ENCODE data around the gene EVI2A.
"Not testable (repeated sequence)": the region's sequence is repeated elsewhere in the genome, so short reads cannot be mapped to it uniquely, and the experiment has no call there.

The EVI2A gene

DNA sequence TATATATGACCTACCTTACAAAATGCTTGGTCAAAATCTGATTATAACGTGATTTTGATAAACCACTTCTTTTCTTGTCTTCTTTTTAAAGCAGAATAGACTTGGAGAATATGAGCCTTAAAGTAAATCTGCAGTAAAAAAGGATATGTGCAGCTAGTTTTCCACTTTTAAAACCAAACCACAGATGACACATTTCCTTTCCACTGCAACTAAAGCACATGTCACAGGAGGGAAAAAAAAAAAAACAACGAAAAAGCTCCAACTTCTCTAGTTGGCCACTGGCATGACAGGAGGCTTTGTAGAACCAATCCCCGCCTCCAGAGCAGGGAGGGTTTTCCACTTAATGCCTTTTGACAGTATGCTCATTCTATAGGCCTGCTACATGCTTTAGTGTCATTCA is at the start of gene EVI2A:
Gene EVI2A (minus strand): TSS at position 142 of the 400 bp plus-strand sequence. CDS start 2,609 bp downstream, outside the sequence.
- H3K36me3 Mint-ChIP-seq, result peaks cover 16% of the 10 kb centered on the region
- H3K27me3 Mint-ChIP-seq, result no peaks in the 10 kb centered on the region
- H3K27ac Mint-ChIP-seq, result peak within 1 kb of the TSS; percentile 97
- H3K4me3 Mint-ChIP-seq, result peak within 1 kb of the TSS; percentile 89
- H3K9me3 Mint-ChIP-seq (ENCODE audit: low read depth), result no peaks in the 10 kb centered on the region
- peaks cover 38% of the 10 kb centered on the region for H3K4me1 Mint-ChIP-seq (ENCODE audit: low read depth)

GRCh38 chr17:31369266-31369665 is 47.8 kb upstream of the EVI2A start:
- H3K27ac Mint-ChIP-seq, result peak overlapping the region; percentile 47
- H3K4me1 Mint-ChIP-seq (ENCODE audit: low read depth), result peaks cover 20% of the 10 kb centered on the region
- H3K27me3 Mint-ChIP-seq, result no peaks in the 10 kb centered on the region
- no peaks in the 10 kb centered on the region for H3K9me3 Mint-ChIP-seq (ENCODE audit: low read depth)
- no peak overlapping the region for H3K4me3 Mint-ChIP-seq
- H3K36me3 Mint-ChIP-seq, result peaks cover 10% of the 10 kb centered on the region

- H3K4me1 Mint-ChIP-seq (ENCODE audit: low read depth), result peaks cover 4% of the 10 kb centered on the region
- H3K27ac Mint-ChIP-seq, result no peak overlapping the region
- no peaks in the 10 kb centered on the region for H3K27me3 Mint-ChIP-seq
- no peak overlapping the region for H3K4me3 Mint-ChIP-seq
- no peaks in the 10 kb centered on the region for H3K9me3 Mint-ChIP-seq (ENCODE audit: low read depth)
- peaks cover 13% of the 10 kb centered on the region for H3K36me3 Mint-ChIP-seq
These were observed 44.7 kb upstream of the EVI2A start for GRCh38 chr17:31366088-31366487.

GRCh38 chr17:31364012-31364411 is 42.6 kb upstream of the EVI2A start:
- Mint-ChIP-seq H3K27me3 (no peaks in the 10 kb centered on the region), H3K36me3 (peaks cover 19% of the 10 kb centered on the region), H3K4me3 (no peak overlapping the region), H3K4me1 (ENCODE audit: low read depth) (no peaks in the 10 kb centered on the region), H3K9me3 (ENCODE audit: low read depth) (no peaks in the 10 kb centered on the region), H3K27ac (no peak overlapping the region)

DNA sequence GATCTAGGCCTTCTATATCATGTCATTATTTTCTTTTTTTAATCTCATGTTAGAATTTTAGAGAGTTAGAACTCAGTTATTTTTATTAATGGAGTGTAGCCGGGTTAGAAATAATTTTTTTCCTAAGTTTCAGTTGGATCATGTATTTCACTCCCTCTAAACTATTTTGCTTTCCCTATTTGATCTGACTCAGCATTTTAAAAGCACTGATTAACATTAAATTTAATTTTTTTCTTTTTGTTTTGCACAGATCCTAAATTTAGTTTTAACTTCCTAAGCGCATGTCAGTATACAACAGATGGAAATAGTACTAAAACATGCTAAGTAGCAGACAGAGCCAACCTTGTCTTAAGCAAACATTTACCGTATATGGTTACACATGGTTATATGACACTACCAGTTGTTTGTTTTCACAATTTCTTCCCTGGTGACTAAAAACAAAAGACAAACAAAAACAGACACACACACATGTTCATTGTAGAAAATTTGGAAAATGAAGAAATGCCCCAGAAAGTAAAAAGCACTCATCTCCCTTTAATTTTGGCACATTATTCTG is 36.5 kb upstream of the EVI2A start:
- Mint-ChIP-seq H3K4me3 (no peak overlapping the region), H3K27ac (no peak overlapping the region), H3K9me3 (ENCODE audit: low read depth) (no peaks in the 10 kb centered on the region), H3K36me3 (peaks cover 27% of the 10 kb centered on the region), H3K4me1 (ENCODE audit: low read depth) (no peaks in the 10 kb centered on the region), H3K27me3 (no peaks in the 10 kb centered on the region)

DNA sequence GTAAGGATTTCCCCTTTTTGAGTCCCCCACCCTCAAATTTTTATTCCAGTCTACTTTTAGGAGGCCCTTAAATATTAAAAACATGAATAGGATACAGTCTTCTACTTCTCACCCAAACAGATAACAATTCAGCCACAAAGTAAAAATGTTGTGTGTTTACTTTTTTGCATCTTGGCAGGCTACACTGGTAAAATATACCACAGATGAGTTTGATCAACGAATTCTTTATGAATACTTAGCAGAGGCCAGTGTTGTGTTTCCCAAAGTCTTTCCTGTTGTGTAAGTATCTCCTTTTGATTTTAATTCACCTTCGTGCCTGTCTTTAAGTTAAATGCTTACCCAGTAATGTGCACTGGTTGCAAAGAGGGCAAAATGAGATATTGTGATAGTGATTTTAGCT is 35.7 kb upstream of the EVI2A start:
- Mint-ChIP-seq H3K36me3 (peaks cover 27% of the 10 kb centered on the region), H3K9me3 (ENCODE audit: low read depth) (no peaks in the 10 kb centered on the region), H3K4me3 (no peak overlapping the region), H3K4me1 (ENCODE audit: low read depth) (no peaks in the 10 kb centered on the region), H3K27me3 (no peaks in the 10 kb centered on the region), H3K27ac (no peak overlapping the region)

DNA sequence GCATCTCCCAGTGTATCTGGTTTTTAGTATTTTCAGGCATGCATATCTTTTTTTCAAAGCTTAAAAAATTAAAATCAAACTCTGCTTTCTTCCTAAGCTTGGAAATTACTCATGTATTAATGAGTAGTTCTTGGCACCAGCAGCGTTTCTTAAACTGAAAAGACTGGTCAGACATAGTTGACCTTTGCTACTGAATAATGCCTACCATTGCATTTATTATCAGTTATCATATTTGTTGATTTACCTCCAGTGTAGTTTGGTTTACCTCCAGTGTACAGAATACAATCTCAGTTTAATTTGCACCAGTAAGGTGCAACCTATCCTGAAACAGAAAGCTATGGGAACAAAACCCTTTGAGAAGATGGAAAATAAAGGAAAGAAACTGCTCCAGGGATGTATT is 34.5 kb upstream of the EVI2A start:
- Mint-ChIP-seq H3K36me3 (peaks cover 21% of the 10 kb centered on the region), H3K4me1 (ENCODE audit: low read depth) (no peaks in the 10 kb centered on the region), H3K27ac (no peak overlapping the region), H3K27me3 (no peaks in the 10 kb centered on the region), H3K9me3 (ENCODE audit: low read depth) (no peaks in the 10 kb centered on the region), H3K4me3 (no peak overlapping the region)

DNA sequence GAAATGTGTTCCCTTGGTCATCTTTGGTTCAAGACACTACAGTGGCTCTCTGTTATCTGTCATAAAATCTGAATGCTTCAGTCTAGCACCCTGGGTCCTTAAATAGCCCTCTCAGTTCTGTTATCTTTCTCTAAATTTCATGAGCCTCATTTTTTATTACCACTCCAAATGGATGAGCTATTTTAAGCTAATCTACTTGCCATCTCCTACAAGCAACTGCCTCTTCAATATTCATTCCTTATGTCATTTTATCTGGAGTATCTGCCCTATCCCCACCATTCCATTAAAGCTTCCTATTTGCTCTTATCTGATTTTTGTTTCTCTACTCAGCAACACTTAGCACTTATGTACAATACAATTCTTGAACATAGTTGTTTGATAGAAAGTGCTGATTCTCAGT is 28.0 kb upstream of the EVI2A start:
- Mint-ChIP-seq H3K9me3 (ENCODE audit: low read depth) (no peaks in the 10 kb centered on the region), H3K4me1 (ENCODE audit: low read depth) (peaks cover 4% of the 10 kb centered on the region), H3K27me3 (no peaks in the 10 kb centered on the region)

DNA sequence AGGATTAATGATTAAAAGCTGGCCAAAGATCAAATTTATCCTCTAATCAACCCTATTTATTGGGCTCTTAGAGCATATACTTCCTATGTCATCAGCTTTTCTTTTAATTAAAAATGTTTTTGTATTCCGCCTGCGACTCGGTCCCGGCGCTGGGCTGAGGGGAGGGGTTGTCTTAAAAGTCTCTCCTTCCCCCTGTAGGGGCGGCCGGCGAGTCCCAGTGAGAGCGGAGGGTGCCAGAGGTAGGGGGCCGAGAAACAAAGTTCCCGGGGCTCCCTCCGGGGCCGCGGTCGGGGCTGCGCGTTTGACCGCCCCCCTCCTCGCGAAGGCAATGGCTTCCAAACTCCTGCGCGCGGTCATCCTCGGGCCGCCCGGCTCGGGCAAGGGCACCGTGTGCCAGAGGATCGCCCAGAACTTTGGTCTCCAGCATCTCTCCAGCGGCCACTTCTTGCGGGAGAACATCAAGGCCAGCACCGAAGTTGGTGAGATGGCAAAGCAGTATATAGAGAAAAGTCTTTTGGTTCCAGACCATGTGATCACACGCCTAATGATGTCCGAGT is 23.8 kb upstream of the EVI2A start:
- not testable (repeated sequence) for H3K27ac Mint-ChIP-seq; H3K4me3 Mint-ChIP-seq; H3K4me1 Mint-ChIP-seq (ENCODE audit: low read depth); H3K27me3 Mint-ChIP-seq; H3K9me3 Mint-ChIP-seq (ENCODE audit: low read depth)
- peaks cover 26% of the 10 kb centered on the region for H3K36me3 Mint-ChIP-seq

More for the DNA sequence above, 28.0 kb upstream of the EVI2A start:
- peak overlapping the region; percentile 1 for H3K27ac Mint-ChIP-seq
- peaks cover 22% of the 10 kb centered on the region for H3K36me3 Mint-ChIP-seq
- H3K4me3 Mint-ChIP-seq, result no peak overlapping the region

- H3K27me3 Mint-ChIP-seq, result no peaks in the 10 kb centered on the region
- H3K4me1 Mint-ChIP-seq (ENCODE audit: low read depth), result no peaks in the 10 kb centered on the region
- no peak overlapping the region for H3K27ac Mint-ChIP-seq
- no peaks in the 10 kb centered on the region for H3K9me3 Mint-ChIP-seq (ENCODE audit: low read depth)
- peaks cover 17% of the 10 kb centered on the region for H3K36me3 Mint-ChIP-seq
- H3K4me3 Mint-ChIP-seq, result no peak overlapping the region
These were observed 18.7 kb upstream of the EVI2A start for GRCh38 chr17:31339906-31340661.

DNA sequence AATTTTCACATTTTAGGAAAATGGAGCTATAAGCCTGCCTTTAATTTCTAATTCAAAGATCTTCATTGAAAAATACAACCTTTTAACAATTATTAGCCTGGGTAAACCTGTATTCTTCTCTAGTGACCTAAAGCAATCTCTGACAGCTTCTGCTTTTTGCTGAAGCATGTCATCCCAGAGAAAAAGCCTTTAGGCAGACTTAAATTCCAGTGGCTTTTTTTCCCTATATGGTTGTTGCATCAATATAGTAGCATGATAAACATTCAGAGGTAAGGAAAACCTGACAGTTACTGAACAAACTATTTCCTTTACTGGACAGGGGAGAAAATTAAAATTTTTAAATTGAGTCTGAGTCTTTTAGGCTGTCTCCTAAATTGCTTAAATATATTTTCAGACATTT is 7.8 kb upstream of the EVI2A start:
- Mint-ChIP-seq H3K27ac (peak overlapping the region; percentile 46), H3K36me3 (peaks cover 16% of the 10 kb centered on the region), H3K4me3 (no peak overlapping the region), H3K27me3 (no peaks in the 10 kb centered on the region), H3K4me1 (ENCODE audit: low read depth) (peaks cover 23% of the 10 kb centered on the region), H3K9me3 (ENCODE audit: low read depth) (no peaks in the 10 kb centered on the region)

DNA sequence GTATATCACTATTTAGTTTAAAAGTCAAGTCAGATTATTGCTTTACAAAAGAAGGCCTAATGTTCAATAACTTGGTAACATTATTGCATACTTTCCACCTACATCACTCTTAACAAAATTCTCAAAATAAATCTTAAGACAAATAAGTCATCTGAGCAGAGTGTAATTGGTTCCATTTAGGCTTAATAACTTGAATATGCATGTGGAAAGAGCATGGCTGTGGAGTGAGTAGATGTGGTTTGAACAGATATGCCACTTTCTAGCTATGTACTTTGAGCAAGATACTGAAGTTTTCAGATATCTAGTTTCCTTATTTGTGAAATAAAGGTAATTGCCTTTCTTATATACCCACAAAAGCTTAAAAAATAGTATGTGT is 6.7 kb upstream of the EVI2A start:
- no peaks in the 10 kb centered on the region for H3K27me3 Mint-ChIP-seq
- H3K36me3 Mint-ChIP-seq, result peaks cover 16% of the 10 kb centered on the region
- H3K4me1 Mint-ChIP-seq (ENCODE audit: low read depth), result peaks cover 28% of the 10 kb centered on the region
- H3K4me3 Mint-ChIP-seq, result no peak overlapping the region
- no peaks in the 10 kb centered on the region for H3K9me3 Mint-ChIP-seq (ENCODE audit: low read depth)
- peak overlapping the region; percentile 70 for H3K27ac Mint-ChIP-seq

GRCh38 chr17:31327534-31328159 is 6.2 kb upstream of the EVI2A start:
- Mint-ChIP-seq H3K4me1 (ENCODE audit: low read depth) (peaks cover 30% of the 10 kb centered on the region), H3K4me3 (no peak overlapping the region), H3K27ac (peak overlapping the region; percentile 70), H3K27me3 (no peaks in the 10 kb centered on the region), H3K36me3 (peaks cover 16% of the 10 kb centered on the region), H3K9me3 (ENCODE audit: low read depth) (no peaks in the 10 kb centered on the region)

DNA sequence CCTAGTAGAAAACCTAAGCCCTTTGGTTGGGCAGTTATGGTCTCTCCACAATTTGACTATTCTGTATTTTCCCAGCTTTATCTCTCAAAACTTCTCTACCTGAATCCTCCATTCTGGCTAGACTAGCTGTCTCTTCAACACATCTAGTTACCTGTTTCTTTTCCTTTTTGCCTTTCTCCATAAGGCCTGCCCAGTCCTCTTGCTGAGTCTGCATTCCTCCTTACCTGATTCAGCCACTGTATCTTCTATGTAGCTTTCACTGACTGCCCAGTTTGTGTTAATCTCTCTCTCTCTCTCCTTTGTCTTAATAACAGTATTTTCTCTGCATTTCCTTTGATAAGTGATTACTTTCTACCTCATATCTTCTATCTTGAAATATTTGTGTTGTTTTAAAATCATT is 2.1 kb upstream of the EVI2A start:
- Mint-ChIP-seq H3K27me3 (no peaks in the 10 kb centered on the region), H3K36me3 (peaks cover 15% of the 10 kb centered on the region), H3K4me3 (no peak overlapping the region), H3K27ac (peak overlapping the region; percentile 37), H3K9me3 (ENCODE audit: low read depth) (no peaks in the 10 kb centered on the region), H3K4me1 (ENCODE audit: low read depth) (peaks cover 36% of the 10 kb centered on the region)

DNA sequence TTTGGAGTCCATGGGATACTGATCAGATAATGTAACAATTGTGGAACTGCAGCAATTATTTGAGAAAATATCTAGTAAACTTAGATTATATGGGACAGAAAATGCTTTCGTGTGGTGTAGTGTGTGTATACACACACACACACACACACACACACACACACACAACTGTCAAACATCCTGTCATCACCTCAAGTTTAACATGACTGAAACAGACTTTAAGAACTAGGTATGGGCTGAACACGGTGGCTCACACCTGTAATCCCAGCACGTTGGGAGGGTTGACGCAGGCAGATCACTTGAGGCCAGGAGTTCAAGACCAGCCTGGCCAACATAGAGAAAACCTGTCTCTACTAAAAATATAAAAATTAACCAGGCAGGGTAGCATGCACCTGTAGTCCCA is 544 bp upstream of the EVI2A start:
- H3K4me3 Mint-ChIP-seq, result peak overlapping the region; percentile 89
- H3K4me1 Mint-ChIP-seq (ENCODE audit: low read depth), result peaks cover 37% of the 10 kb centered on the region
- H3K36me3 Mint-ChIP-seq, result peaks cover 18% of the 10 kb centered on the region
- peak overlapping the region; percentile 97 for H3K27ac Mint-ChIP-seq
- no peaks in the 10 kb centered on the region for H3K27me3 Mint-ChIP-seq
- H3K9me3 Mint-ChIP-seq (ENCODE audit: low read depth), result no peaks in the 10 kb centered on the region

Measured in activated naive CD8-positive, alpha-beta T cell (primary cell).